ENCODE data around the gene TPBG.

Gene TPBG

GRCh38 chr6:82363428-82364086 lies at the start of gene TPBG:
TSS of gene TPBG (plus strand) at chr6:82363817. CDS start at chr6:82364962, 1,145 bp downstream.
- DNase-seq (ENCODE audit: low read depth), result peak; percentile 46

- DNase-seq (ENCODE audit: low read depth), result no peak
These were observed 41.2 kb upstream of the TPBG start for GRCh38 chr6:82322386-82322785.

- DNase-seq (ENCODE audit: low read depth), result no peak
These were observed 33.9 kb upstream of the TPBG start for GRCh38 chr6:82329766-82330165.

GRCh38 chr6:82330171-82330804 lies 33.3 kb upstream of the TPBG start:
- no peak for DNase-seq (ENCODE audit: low read depth)

- DNase-seq (ENCODE audit: low read depth), result peak; percentile 76
These were observed 32.4 kb upstream of the TPBG start for GRCh38 chr6:82331031-82331773.

- DNase-seq (ENCODE audit: low read depth), result no peak
These were observed 29.8 kb upstream of the TPBG start for GRCh38 chr6:82333781-82334180.

GRCh38 chr6:82337688-82338257 lies 25.8 kb upstream of the TPBG start:
- no peak for DNase-seq (ENCODE audit: low read depth)

GRCh38 chr6:82348130-82348529 lies 15.5 kb upstream of the TPBG start:
- no peak for DNase-seq (ENCODE audit: low read depth)

- no peak for DNase-seq (ENCODE audit: low read depth)
These were observed 9.8 kb upstream of the TPBG start for GRCh38 chr6:82353848-82354247.

- DNase-seq (ENCODE audit: low read depth), result no peak
These were observed 3.1 kb upstream of the TPBG start for GRCh38 chr6:82360552-82360951.

- DNase-seq (ENCODE audit: low read depth), result no peak
These were observed 2.0 kb upstream of the TPBG start for GRCh38 chr6:82361631-82362030.

GRCh38 chr6:82362144-82362543 lies 1.5 kb upstream of the TPBG start:
- DNase-seq (ENCODE audit: low read depth), result no peak

GRCh38 chr6:82362878-82363427 lies 664 bp upstream of the TPBG start:
- DNase-seq (ENCODE audit: low read depth), result peak; percentile 86

- DNase-seq (ENCODE audit: low read depth), result peak; percentile 41
These were observed 734 bp downstream of the TPBG start for GRCh38 chr6:82364087-82365015.

GRCh38 chr6:82365016-82365795 lies 1.6 kb downstream of the TPBG start:
- peak; percentile 16 for DNase-seq (ENCODE audit: low read depth)

GRCh38 chr6:82367704-82368103 lies 4.1 kb downstream of the TPBG start:
- DNase-seq (ENCODE audit: low read depth), result no peak

- no peak for DNase-seq (ENCODE audit: low read depth)
These were observed 7.2 kb downstream of the TPBG start for GRCh38 chr6:82370788-82371187.

- peak; percentile 17 for DNase-seq (ENCODE audit: low read depth)
These were observed 8.4 kb downstream of the TPBG start for GRCh38 chr6:82371799-82372546.

- DNase-seq (ENCODE audit: low read depth), result no peak
These were observed 9.0 kb downstream of the TPBG start for GRCh38 chr6:82372656-82373055.

- DNase-seq (ENCODE audit: low read depth), result no peak
These were observed 10.9 kb downstream of the TPBG start for GRCh38 chr6:82374516-82374915.
